ENCODE results near the gene FBXL7. TPM values are rescaled to one million over a fixed set of nuclear protein-coding genes. Genes with fewer than 3 reads are reported as not detected.

The FBXL7 gene
- total RNA-seq, 2 experiments from 2014 or later: not detected

DNA sequence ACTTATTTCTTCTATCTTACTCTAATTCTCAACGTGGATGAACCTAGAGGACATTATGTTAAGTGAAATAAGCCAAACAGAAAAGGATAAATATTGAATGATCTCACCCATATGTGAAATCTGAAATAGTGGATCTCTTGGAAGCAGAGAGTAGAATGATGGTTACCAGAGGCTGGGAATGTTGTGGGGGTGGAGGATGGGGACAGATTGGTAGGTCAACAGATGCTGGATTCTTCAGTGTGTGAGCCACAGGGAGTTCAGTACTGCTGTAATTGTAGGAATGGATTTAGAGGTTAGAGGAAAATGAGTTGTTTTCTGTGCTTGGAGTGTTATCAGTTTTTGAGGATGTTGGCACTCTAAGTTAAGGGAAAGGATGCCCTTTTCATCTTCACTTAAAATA is 190.6 kb downstream of the FBXL7 start:
- Histone ChIP-seq H3K4me1 (ENCODE audit: insufficient read depth, low read length, poor library complexity, severe bottlenecking) (no peaks in the 10 kb centered on the region), H3K4me3 (ENCODE audit: low read depth, low read length, poor library complexity, severe bottlenecking) (no peak overlapping the region), H3K9me3 (ENCODE audit: low read length) (no peaks in the 10 kb centered on the region), H2AFZ (ENCODE audit: low read length) (no peak overlapping the region), H3K9me2 (ENCODE audit: insufficient read depth, low read length) (no peaks in the 10 kb centered on the region), H4K20me1 (ENCODE audit: insufficient read depth, low read length) (no peaks in the 10 kb centered on the region), H3K27ac (ENCODE audit: low read depth, low read length, poor library complexity, severe bottlenecking) (no peak overlapping the region), H3K4me2 (ENCODE audit: low read length) (no peak overlapping the region), H3K36me3 (ENCODE audit: insufficient read depth, low read length) (no peaks in the 10 kb centered on the region), H3K79me2 (ENCODE audit: insufficient read depth, low read depth, low read length) (no peaks in the 10 kb centered on the region)
- intact Hi-C loops (cut with micrococcal nuclease; ENCODE audit: unreplicated experiment): no loop called here
- POLR2A ChIA-PET: no interaction called here
- TF ChIP-seq, protein P1, sequence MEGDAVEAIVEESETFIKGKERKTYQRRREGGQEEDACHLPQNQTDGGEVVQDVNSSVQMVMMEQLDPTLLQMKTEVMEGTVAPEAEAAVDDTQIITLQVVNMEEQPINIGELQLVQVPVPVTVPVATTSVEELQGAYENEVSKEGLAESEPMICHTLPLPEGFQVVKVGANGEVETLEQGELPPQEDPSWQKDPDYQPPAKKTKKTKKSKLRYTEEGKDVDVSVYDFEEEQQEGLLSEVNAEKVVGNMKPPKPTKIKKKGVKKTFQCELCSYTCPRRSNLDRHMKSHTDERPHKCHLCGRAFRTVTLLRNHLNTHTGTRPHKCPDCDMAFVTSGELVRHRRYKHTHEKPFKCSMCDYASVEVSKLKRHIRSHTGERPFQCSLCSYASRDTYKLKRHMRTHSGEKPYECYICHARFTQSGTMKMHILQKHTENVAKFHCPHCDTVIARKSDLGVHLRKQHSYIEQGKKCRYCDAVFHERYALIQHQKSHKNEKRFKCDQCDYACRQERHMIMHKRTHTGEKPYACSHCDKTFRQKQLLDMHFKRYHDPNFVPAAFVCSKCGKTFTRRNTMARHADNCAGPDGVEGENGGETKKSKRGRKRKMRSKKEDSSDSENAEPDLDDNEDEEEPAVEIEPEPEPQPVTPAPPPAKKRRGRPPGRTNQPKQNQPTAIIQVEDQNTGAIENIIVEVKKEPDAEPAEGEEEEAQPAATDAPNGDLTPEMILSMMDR (conservative IDR thresholded peaks at IDR 0.05; ENCODE audit: low read length): no peak
- TF ChIP-seq EZH2phosphoT487 (IDR thresholded peaks at IDR 0.05; ENCODE audit: borderline replicate concordance, low read depth, low read length): no peak
- DNase-seq (ENCODE audit: low spot score): no peak
- CTCF ChIA-PET (ENCODE audit: unreplicated experiment): no interaction called here
- BruUV-seq (replicated peaks): no TSS peak

DNA sequence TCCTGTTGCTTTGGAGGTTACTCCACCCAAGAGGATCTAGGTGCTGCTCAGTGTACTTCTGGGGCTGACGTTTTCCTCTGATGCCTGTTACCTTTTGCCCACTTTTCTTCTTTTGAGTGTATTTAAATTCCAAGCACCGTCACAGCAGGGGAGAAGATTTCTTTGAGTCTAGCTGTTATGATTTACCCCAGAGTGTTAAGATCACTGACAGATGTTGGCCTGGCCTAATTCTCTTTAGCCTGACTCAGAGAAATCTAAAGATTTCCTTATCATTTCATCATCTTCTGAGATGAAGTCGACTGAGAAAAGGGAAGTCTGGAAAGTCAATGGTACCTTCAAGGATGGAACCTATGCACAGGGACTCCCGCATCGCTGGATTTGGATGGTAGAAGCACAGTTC is 191.5 kb downstream of the FBXL7 start:
- H3K4me2 ChIP-seq (ENCODE audit: low read length): no peak overlapping the region
- no peak overlapping the region for H3K27ac ChIP-seq (ENCODE audit: low read depth, low read length, poor library complexity, severe bottlenecking)
- no peaks in the 10 kb centered on the region for H3K36me3 ChIP-seq (ENCODE audit: insufficient read depth, low read length)
- no peak overlapping the region for H3K4me3 ChIP-seq (ENCODE audit: low read depth, low read length, poor library complexity, severe bottlenecking)
- no peaks in the 10 kb centered on the region for H3K9me3 ChIP-seq (ENCODE audit: low read length)
- no peak for DNase-seq (ENCODE audit: low spot score)
- intact Hi-C loops (cut with micrococcal nuclease; ENCODE audit: unreplicated experiment): no loop called here
- no peaks in the 10 kb centered on the region for H3K4me1 ChIP-seq (ENCODE audit: insufficient read depth, low read length, poor library complexity, severe bottlenecking)
- TF ChIP-seq, protein P1 (conservative IDR thresholded peaks at IDR 0.05; ENCODE audit: low read length): no peak
- TF ChIP-seq EZH2phosphoT487 (IDR thresholded peaks at IDR 0.05; ENCODE audit: borderline replicate concordance, low read depth, low read length): no peak
- H3K9me2 ChIP-seq (ENCODE audit: insufficient read depth, low read length): no peaks in the 10 kb centered on the region
- H3K79me2 ChIP-seq (ENCODE audit: insufficient read depth, low read depth, low read length): no peaks in the 10 kb centered on the region
- BruUV-seq (replicated peaks): no TSS peak
- no peak overlapping the region for H2AFZ ChIP-seq (ENCODE audit: low read length)
- no peaks in the 10 kb centered on the region for H4K20me1 ChIP-seq (ENCODE audit: insufficient read depth, low read length)
- CTCF ChIA-PET (ENCODE audit: unreplicated experiment): no interaction called here
- POLR2A ChIA-PET: no interaction called here

DNA sequence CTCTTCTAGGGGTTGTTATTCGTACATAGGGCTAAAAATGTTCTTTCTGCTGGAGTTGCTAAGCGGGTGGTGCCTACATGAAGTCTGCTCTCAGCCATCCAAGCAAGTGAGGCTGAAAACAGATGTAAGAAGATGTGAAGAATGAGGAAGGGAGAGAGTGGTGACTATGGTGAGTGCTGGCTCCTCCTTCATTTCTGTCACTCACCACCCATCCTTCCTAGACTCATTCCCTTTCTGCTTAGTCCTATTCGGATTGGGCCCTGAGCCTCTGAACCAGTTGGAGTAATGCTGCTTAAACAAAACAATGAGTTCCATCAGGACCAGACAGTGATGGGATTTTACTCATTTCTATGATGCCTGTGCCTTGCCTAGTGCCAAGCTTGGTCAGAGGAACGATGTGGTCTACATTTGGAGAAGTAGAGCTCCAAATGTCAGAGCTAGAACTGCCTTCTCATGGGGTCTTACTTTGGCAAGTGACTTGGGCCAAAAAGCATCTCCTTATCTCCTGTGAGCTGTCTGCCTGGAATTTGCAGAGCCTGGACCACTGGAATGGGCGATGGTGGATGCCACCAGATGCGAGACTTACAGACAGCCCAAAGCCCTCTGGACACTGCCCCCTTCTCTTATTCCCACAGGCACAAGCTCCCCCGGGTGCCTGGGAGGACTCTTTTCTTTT is 192.9 kb downstream of the FBXL7 start:
- no peak for DNase-seq (ENCODE audit: low spot score)
- BruUV-seq (replicated peaks): no TSS peak

More for the DNA sequence above, 192.9 kb downstream of the FBXL7 start:
- Histone ChIP-seq H3K79me2 (ENCODE audit: insufficient read depth, low read depth, low read length) (no peaks in the 10 kb centered on the region), H3K9me3 (ENCODE audit: low read length) (no peaks in the 10 kb centered on the region), H4K20me1 (ENCODE audit: insufficient read depth, low read length) (no peaks in the 10 kb centered on the region), H3K4me1 (ENCODE audit: insufficient read depth, low read length, poor library complexity, severe bottlenecking) (no peaks in the 10 kb centered on the region), H3K9me2 (ENCODE audit: insufficient read depth, low read length) (no peaks in the 10 kb centered on the region), H3K36me3 (ENCODE audit: insufficient read depth, low read length) (no peaks in the 10 kb centered on the region), H3K4me2 (ENCODE audit: low read length) (no peak overlapping the region), H3K4me3 (ENCODE audit: low read depth, low read length, poor library complexity, severe bottlenecking) (no peak overlapping the region), H3K27ac (ENCODE audit: low read depth, low read length, poor library complexity, severe bottlenecking) (no peak overlapping the region), H2AFZ (ENCODE audit: low read length) (no peak overlapping the region)
- intact Hi-C loops (cut with micrococcal nuclease; ENCODE audit: unreplicated experiment): no loop called here
- ChIA-PET CTCF (ENCODE audit: unreplicated experiment) (no interaction called here), POLR2A (no interaction called here)
- TF ChIP-seq, protein P1 (conservative IDR thresholded peaks at IDR 0.05; ENCODE audit: low read length): no peak
- TF ChIP-seq EZH2phosphoT487 (IDR thresholded peaks at IDR 0.05; ENCODE audit: borderline replicate concordance, low read depth, low read length): no peak
